ENCODE measurements around the gene VPS72.

Gene VPS72

DNA sequence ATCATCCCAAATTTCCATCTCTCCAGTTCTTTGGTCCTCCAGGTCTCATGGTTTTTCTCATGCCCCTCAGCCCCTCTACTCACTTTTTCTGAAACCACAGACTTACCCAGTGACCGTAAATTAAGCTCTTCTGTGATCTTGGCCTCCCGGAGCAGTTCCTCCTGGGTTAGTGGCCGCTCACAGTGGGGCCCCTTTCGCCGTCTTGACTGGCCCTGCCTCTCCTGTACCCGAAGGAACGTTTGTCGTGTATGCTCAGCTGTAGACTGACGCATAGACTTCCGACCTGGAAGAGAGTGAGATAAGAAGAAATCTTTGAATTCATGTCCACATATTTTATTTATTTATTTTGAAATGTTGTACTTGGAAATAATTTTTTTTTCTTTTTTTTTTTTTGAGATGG, 5.8 kb downstream of the VPS72 start:
- DNase-seq = no peak

DNA sequence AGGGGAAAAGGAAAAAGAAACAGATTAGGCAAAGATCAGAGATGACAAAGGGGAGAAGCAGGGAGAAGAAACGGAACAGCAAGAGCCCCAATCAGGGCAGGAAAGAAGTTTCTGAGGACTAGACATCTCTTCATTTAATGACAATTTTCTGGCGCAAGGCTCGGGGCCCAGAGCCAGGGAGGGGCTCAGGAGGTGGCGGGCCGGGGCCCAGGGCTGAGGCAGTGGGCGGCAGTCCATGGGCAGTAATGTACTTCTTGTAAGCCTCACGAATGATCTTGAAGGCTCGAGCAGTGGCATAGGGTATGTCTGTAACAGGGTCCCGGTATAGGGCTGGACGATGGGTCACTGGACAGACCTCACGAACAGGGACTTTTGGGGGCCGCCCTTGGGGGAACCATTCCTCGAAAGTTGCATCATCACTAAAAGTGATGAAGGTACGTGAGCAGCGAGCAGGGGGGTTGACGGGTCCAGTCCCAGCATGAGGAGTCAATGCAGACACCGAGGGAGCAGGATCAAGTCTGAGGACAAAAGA, 13.4 kb downstream of the VPS72 start:
- DNase-seq = no peak

DNA sequence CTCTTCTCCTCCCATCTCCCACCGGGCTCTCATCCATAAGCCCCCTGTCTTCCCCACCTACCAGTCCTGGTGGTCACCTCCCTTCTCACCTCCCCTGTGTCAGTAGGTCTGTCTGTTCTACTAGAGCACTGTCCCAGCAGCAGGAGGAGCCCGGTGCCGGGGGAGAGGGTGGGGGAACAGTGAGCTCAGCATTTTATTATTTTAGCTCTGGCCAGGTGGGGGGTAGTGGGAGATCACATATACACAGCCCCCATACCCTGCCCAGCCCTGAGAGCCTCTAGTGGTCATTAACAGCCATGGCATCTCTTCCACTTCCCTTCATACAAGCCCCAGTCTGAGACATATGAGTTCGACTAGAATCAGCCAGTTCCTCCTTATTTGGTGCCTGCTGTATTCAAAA, 14.1 kb downstream of the VPS72 start, which contains the start of gene TMOD4:
Gene TMOD4, minus strand, starts transcription at position 119 of the 400 bp plus-strand sequence. CDS start 1,106 bp downstream, outside the sequence.
- no peak for DNase-seq

DNA sequence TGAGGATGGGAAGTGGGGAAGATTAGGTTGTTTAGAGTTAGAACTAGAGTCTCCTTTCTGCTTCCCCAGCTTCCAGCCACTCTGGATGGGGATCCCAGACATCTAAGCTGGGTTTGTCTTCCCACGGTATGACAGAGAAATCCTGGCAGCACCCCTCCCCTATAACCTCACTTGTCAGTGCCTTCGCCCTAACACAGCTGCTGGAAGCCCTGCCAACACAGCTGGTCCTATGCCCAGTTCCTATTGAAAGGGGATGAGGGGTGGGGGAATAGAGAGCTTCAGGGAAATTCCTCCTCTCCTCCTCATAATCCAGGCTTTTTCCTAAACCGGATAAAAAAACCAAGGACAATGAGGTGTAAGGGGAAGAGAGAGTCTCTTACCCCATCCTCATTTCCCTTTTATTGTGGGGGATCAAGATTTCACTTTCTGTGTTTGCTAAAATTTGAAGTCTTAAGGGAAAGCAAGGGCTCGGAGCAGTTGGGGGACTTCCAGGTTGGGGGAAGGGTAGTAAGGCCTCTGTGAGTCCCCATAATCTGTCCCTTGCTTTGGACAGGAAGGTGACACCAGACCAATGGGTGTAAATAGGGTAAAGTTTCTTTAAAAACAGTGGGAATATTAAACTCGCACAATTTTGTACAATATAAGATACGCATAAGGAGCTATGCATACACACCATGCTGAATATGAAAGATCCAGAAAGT, 14.8 kb downstream of the VPS72 start:
- no peak for DNase-seq

DNA sequence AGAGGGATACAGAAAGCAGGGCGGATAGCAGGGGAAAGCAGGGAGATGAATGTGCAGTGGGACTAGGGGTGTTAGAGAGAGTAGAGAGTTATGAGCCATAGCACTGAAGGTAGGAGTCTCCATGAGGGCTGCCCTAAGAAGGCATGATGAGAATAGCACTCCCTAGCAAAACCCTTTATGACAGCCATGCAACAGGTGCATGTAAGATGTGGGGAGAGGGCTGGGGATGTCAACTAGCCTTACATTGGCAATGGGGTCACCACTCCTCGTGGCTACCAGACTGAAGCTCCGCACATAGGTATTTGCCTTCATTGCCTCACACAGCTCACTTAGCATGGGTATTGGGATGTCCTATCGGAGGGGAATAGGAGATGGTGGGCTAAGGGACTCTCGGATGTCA, 18.8 kb downstream of the VPS72 start:
- DNase-seq = no peak

DNA sequence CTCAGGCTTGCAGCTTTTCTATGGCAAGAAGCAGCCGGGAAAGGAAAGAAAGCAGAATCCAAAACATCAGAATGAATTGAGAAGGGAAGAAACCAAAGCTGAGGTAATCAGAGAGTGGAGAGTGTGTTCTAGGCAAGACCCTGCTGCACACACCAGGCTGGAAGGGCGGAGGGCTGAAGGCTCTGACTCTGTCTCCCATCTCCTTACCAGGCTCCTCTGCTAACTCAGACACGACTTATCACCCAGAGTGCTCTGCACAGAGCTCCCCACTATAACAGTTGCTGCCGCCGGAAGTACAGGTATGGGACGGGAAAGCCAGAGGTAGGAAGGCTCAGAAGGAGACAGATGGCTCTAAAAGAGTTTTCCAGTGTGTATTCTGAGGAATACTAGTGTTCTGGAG, 22.9 kb downstream of the VPS72 start:
- DNase-seq = no peak

DNA sequence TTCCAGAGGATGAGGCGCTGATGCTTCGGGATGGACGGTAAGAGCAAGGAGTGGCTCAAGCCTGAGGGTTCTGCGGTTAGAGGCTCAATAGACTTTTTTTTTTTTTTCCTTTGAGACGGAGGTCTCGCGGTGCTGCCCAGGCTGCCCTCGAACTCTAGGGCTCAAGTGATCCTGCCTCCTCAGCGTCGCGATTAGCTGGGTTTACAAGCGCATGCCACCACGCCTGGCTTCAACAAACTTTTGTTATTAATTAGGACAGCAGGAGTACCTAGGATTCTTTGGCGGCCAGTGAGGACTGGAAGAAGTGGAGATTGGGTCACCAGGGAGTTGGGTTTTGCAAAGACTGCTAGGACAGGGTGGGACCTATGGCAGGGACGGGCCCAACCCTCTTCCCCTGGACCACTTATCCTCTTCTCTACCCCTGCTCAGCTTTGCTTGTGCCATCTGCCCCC, 23.5 kb downstream of the VPS72 start:
- no peak for DNase-seq

DNA sequence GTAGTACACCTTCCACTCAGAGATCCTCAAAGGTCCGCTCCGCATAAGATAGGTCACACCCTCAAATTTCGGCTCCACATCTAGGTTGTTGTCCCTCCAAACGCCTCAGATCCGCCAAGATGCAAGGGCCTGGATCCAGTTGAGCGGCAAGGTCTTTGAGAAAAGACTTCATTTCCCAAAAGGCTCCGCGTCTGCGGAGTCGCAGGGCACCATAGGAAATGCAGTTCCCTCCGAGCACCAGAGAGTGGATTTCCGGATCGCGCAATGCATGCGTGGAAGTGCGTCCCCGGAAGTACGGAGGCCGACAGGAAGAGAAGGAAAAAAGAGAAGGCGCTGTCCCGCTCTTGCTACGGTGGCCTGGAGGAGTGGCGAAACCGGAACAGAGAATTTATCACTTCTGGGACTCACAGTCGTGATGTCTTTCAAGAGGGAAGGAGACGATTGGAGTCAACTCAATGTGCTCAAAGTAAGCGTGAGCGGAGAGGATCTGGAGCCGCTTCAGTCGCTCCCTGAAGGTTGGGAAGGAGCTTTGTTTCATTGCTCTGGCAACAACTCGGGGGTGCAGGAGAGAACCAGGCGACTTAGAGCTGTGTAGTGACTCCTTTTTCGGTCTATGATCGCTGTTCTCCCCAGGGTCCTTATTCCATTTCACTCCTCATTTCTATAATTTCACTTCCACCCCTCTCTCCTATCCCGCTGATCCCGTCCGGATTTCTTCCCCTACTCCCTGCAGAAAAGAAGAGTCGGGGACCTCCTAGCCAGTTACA, 24.1 kb downstream of the VPS72 start, which contains the start of the genes LYSMD1 and SCNM1:
Gene LYSMD1, minus strand, starts transcription at position 165 of the 767 bp plus-strand sequence. CDS start 644 bp downstream, outside the sequence.
Gene SCNM1, plus strand, starts transcription at position 407 of the 767 bp plus-strand sequence. Its CDS starts 9 bp downstream, at position 416.
- DNase-seq = peak; percentile 93

DNA sequence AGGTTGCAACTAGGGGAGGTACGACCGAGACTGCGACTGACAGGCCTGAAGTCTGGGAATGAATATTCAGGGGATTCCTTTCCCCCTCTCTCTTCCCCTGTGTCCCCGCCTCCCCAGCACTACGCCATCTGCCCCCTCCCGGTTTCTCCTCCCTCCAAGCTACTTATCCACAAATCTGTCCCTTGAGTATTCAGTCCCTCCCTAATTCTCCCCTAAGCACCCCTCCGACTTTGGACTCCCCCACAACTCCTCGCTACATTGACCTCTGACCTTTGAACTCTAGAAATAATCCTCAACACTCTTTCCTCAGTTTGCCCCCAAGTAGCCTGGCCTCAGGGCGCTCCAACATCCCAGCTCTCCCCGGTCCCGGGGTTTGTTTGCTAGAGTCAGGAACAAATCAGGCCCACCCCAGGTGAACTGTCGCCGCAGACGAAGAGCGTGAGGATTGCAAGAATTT, 24.7 kb downstream of the VPS72 start:
- no peak for DNase-seq

DNA sequence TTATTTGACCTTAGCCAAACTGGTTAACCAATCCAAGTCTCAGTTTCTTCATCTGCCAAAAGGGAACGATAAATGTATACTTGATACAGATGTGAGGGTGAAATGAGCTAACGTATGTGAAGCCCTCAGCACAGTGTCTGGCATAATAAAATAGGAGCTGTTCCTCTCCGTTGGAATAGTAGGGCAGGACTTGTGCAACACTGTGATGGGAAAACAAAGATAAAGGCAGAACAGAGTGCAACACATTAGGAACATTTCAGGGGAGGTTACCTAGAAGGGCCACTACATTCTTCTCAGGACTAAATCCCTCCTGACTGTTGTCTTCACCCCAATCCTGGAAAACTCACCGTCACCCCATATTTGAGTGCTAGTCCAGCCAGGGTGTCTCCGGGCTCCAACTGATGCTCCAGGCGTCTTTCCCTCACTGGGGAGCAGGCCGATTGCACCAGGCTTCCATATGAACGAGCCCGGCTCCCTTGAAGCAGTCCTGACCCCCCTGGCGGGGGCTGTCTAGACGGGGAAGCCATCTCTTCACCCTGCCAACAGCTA, 25.2 kb downstream of the VPS72 start:
- no peak for DNase-seq

DNA sequence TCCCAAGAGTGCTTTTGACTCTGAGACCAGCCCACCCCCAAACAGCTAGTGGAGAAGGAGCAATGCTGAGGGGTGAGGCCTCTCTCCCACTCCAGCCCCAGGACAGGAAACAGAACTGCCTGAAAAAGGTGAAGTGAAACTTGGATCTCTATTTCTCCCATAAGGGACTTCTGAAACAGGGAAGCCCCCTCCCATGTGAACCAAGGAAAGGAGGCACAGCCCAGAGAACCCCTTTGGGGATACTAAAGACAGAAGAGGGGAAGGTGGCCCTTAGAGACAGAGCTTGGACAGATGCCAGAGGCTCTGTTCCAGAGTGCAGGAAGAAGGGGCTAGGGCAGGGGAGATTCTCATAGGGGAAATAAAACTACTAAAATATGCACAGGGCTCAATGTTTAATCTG, 30.6 kb downstream of the VPS72 start:
- DNase-seq = no peak

DNA sequence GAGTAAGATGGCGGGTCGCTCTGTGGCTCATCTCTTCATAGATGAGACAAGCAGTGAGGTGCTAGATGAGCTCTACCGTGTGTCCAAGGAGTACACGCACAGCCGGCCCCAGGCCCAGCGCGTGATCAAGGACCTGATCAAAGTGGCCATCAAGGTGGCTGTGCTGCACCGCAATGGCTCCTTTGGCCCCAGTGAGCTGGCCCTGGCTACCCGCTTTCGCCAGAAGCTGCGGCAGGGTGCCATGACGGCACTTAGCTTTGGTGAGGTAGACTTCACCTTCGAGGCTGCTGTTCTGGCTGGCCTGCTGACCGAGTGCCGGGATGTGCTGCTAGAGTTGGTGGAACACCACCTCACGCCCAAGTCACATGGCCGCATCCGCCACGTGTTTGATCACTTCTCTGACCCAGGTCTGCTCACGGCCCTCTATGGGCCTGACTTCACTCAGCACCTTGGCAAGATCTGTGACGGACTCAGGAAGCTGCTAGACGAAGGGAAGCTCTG, 31.2 kb downstream of the VPS72 start:
- no peak for DNase-seq

DNA sequence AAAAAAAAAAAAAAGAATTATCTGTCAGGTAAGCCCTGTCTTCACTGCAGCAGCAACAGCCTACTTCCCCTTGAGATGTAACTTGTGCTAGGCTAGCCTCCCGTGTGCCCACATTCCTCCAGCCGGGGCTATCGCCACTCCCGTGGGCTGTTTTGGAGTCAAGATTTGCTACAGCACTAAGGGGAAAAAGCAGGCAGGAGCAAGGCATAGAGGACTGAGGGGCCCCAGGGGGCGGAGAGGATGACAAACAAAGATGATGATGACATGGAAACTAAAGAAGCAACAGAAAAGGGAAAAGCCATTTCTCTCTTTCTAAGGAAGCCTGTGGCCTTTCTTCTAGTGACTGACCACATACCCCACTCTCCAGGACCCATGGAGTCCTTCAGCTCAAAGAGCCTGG, 31.7 kb downstream of the VPS72 start:
- DNase-seq = no peak

DNA sequence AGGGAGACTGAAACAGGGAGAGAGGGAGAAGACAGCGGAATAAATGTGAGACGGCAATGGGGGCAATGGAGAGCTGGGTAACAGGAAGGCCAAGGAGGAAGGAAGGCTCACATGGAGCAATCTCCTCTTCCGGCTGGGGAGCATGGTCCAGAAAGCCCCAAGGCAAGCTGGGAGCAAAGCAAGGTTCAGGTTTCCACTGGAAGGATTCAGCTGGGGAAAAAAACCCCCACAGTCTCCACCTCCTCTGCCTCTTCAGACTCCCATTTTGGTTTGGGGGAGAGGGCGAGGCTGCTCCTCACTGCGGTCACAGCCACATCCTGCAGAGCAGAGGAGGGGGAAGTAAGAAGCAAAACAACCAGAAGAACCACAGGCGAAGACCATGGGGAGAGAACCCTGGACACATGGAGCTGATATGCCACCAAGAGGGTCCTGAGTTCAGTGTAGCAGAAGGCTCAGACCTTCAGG, 32.9 kb downstream of the VPS72 start:
- peak; percentile 57 for DNase-seq

DNA sequence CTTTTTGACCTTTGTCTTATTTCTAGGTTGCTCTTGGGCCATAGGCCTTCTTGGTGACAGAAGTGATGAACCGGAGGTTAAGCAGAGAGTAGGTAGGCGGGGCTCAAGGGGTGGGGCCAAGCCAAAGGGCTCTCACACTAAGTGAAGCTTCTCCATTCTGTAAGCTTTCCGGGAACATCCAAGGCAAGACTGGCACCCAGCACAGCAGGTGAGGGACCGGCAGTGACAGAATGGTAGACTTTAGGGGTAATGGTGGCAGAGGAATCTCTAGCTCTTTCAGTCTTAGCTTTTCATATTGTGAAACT, 33.5 kb downstream of the VPS72 start, which contains the start of gene TNFAIP8L2:
Gene TNFAIP8L2, plus strand, starts transcription at position 135 of the 305 bp plus-strand sequence. CDS start 2,049 bp downstream, outside the sequence.
- peak; percentile 78 for DNase-seq

DNA sequence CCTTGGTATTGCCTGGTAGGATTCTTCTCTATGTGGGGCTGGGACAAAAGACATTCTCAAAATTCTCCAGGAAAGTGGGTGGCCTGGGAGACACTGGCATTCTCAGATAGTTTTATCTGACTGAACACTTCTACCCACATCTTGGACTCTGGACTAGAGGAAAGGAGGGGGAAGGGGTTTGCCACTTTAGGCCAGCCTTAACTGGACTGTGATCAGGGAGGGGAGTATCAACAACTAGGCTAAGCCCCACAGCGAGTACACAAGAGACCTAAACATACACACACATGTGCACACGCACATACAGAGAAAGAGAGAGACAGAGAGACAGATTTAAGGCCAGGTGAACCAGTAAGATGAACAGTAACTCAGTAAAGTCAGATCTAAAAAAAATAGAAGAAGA, 42.3 kb downstream of the VPS72 start:
- no peak for DNase-seq

DNA sequence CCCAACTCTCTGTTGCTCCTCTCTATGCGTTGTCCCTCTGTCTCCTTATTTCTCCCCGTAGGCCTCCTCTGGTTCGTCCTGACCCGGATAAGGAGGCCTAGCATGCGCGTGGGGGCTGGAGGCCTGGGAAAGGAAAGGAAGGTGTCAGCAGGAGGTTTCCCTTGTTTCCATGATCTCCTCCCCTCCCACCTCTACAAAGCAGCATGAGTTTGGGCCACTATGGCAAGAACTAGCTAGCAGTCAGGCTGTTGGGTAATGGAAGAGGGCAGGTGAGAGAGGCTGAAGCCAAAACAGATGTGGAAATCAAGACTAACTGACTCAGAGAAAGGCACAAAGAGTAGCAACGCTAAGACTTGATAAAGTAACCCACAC, 42.9 kb downstream of the VPS72 start:
- DNase-seq = no peak

DNA sequence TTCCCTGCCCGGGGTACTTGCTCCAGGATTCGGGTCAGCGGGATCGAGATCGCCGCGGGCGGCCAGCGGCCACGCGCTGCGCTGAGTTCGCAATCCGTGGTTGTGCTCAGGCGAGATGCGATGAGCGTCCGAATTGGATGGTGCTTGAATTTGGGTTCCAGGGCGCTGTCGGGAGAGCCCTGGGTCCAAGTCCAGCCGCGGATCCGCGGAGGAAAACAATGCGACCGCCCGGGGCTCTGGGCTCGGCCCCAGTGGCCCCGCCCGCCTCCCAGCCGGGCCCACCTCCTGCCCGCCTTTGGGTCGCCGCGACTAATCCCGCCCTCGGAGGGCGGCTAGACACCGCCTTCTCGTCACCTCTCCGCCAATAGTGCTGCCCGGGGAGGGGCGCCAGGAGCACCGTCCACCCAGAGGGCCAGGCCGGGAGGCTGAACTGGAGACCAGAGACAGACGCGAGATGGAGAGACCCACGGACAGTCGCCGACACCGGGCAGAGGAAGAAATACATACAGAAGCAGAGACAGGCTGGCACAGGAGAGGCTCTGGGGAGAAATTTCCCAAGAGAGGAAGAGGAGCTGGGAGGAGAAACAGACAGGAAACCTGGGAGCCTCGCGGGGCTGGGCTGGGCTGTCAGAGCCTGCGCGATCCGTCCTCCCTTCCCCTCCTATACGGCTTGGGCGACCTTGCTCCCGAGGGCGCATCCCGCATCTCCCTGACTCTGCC, 43.4 kb downstream of the VPS72 start, which contains the start of gene SEMA6C:
Gene SEMA6C, minus strand, starts transcription at position 220 of the 720 bp plus-strand sequence. CDS start 4,010 bp downstream, outside the sequence.
- peak; percentile 85 for DNase-seq

DNA sequence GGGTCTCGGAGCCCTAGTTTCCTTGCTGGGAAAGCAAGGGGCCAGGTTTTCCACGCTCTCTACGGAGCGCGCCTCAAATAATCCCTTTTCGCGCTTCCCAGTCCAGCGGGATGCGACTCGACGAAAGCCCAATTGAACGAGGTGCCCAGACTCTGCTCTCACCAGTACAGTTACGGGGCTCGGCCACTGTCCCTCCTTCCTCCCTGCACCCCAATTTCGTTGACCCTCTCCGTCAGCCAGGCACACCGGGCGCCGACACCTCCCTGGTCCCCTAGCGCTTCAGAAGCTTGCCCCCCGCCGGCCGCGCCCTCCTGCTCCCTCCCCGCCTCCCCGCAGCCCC, 44.0 kb downstream of the VPS72 start:
- no peak for DNase-seq

DNA sequence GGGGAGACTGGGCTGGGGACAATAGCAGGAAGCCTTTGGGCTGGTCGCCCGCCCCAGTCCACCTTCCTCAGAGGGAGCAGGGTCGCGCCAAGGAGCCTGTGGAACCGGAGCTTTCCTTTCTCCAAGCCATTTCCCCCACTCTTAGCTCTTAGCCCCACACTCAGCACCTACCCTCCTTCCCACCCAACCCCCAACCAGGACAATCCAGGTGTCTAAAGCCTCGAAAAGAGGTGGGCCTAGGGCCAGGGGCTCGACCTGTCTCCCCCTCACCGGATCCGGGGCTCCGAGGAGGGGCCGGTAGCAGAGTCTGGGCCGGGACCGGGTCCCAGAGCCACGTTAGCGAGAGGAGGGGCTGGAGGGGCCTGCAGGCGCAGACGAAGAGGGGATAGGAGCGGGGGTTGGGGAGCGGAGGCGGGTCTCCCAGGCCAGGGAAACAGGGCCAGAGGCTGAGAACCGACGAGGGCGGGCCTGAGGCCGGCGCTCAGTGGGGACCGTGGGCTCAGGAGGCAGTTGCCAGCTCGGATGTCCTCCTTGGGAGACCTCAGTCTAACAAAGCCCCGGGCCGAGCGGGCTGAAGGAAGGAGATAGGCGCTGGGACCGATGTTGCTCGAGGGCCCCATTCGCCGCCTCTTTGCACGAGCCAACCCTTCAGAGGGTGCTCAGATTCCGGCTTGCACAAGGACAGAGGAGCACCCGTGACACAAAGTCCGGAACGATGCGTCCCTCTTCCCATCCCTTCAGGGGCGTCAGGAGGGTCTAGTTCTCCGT, 44.5 kb downstream of the VPS72 start:
- DNase-seq = peak; percentile 29

DNA sequence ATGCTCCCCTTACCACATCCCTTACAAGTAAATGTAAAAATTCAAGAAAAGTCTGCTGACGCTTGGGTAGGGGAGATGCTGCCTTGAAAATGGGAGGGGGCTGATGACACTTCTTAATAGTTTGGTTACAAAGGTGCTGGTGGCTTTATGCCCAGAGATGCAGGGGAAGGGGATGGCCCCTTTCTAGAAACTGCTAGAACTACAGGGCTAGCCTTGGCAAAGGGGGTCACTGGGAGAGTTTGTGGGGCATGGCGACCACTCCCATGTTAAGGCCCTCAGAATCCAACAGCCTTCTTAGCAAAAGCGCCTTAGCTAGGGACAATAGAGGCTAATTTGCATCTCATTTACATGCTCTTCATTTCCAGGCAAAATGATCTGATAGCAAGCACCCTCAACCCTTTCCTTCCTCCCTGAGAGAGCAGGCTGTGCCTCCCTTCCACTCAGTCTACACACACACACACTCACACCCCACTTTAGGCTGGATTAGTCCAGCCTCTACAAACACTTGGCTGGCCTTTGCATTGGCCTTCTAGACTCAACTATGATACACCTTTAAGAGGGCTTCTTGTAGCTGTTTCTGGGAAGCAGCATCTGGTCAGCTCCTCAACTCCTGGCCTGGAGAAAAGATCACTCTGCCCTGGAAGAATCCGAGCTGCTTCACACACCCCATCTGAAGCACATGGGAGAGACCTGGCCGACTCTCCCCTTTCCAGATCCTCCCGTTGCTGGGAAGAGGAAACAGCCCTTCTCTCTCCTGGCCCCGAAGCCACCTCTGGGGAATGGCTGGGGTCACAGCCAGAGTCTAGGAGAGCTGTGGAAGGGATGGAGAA, 45.3 kb downstream of the VPS72 start:
- no peak for DNase-seq

Measured in activated gamma-delta T cell treated with Interleukin-2 at 50 U/mL for 16 hours (primary cell).